ENCODE measurements around the gene RSAD1. TPM values are rescaled to one million over a fixed set of nuclear protein-coding genes. Genes with fewer than 3 reads are reported as not detected.

Gene RSAD1
- total and polyA plus RNA-seq, 2 donors (not counting 3 experiments of a cell fraction or from before 2014, with no cell fraction given), result 20.3 to 35.5 TPM

GRCh38 chr17:50502301-50502990 is 23.8 kb downstream of the RSAD1 start:
- intact Hi-C loops (cut with micrococcal nuclease), result no loop called here
- no peak overlapping the region for H3K9ac ChIP-seq (replicated peaks; ENCODE audit: extremely low read depth, insufficient read depth, low read length)
- ChIA-PET CTCF (interaction anchor here (1.2 to 3.4 kb wide), 10 partner anchors 9 to 325 kb away, joined by 3 to 28 read pairs (median 5); no protein-coding TSS in a partner anchor), POLR2A (interaction anchor here (0.6 kb wide), 1 partner anchor 16 kb away, joined by 6 read pairs; no protein-coding TSS in a partner anchor)
- BruUV-seq (replicated peaks), result no TSS peak
- no peak overlapping the region for H3K27ac ChIP-seq (ENCODE audit: insufficient read depth, low read depth, low read length)
- H3K4me2 ChIP-seq (ENCODE audit: insufficient read depth, low read length), result no peak overlapping the region
- H3K4me3 ChIP-seq (replicated peaks in 1 of 3; ENCODE audit: insufficient read depth in 1 of 3, low read depth in 1 of 3, low read length in 3 of 3), result no peak overlapping the region
- no peaks in the 10 kb centered on the region for H3K9me3 ChIP-seq (replicated peaks; ENCODE audit: control insufficient read depth, insufficient read depth, low read length)
- no peak overlapping the region for H2AFZ ChIP-seq (ENCODE audit: low read depth, low read length)
- no peak for DNase-seq (ENCODE audit: low read depth, low spot score)
- dilution Hi-C loops (cut with MboI; ENCODE audit: extremely low pct_ligation_motif_present, low sequenced_read_pairs), result no loop called here
- no peaks in the 10 kb centered on the region for H3K79me2 ChIP-seq (ENCODE audit: control insufficient read depth, insufficient read depth, low read length)
- no peaks in the 10 kb centered on the region for H3K4me1 ChIP-seq (ENCODE audit: control insufficient read depth, extremely low read depth, insufficient read depth, low read length)
- no peaks in the 10 kb centered on the region for H4K20me1 ChIP-seq (replicated peaks; ENCODE audit: control insufficient read depth, extremely low read depth, insufficient read depth, low read length)
- no peaks in the 10 kb centered on the region for H3K36me3 ChIP-seq (ENCODE audit: control insufficient read depth in 2 of 2, extremely low read depth in 1 of 2, insufficient read depth in 2 of 2, low read length in 2 of 2)
- H3K27me3 ChIP-seq (ENCODE audit: control insufficient read depth in 2 of 2, insufficient read depth in 2 of 2, low read length in 2 of 2), result peaks cover 5 to 7% of the 10 kb centered on the region in 2 experiments
- FAIRE-seq, result no peak
- TF ChIP-seq GATA2 (IDR thresholded peaks at IDR 0.05; ENCODE audit: insufficient read depth, insufficient read length, low read depth, low read length) (no peak), MAX (IDR thresholded peaks at IDR 0.05; ENCODE audit: insufficient read depth, insufficient read length) (no peak)
- H3K9me1 ChIP-seq (replicated peaks; ENCODE audit: control insufficient read depth, extremely low read depth, insufficient read depth, low read length), result no peaks in the 10 kb centered on the region

- Histone ChIP-seq H3K4me1 (ENCODE audit: control insufficient read depth, extremely low read depth, insufficient read depth, low read length) (peaks cover 4% of the 10 kb centered on the region), H4K20me1 (replicated peaks; ENCODE audit: control insufficient read depth, extremely low read depth, insufficient read depth, low read length) (no peaks in the 10 kb centered on the region), H3K27me3 (ENCODE audit: control insufficient read depth in 2 of 2, insufficient read depth in 2 of 2, low read length in 2 of 2) (peaks cover 5 to 7% of the 10 kb centered on the region in 2 experiments), H3K4me3 (replicated peaks in 1 of 3; ENCODE audit: insufficient read depth in 1 of 3, low read depth in 1 of 3, low read length in 3 of 3) (no peak overlapping the region), H2AFZ (ENCODE audit: low read depth, low read length) (no peak overlapping the region), H3K36me3 (ENCODE audit: control insufficient read depth in 2 of 2, extremely low read depth in 1 of 2, insufficient read depth in 2 of 2, low read length in 2 of 2) (no peaks in the 10 kb centered on the region), H3K79me2 (ENCODE audit: control insufficient read depth, insufficient read depth, low read length) (no peaks in the 10 kb centered on the region), H3K9me1 (replicated peaks; ENCODE audit: control insufficient read depth, extremely low read depth, insufficient read depth, low read length) (no peaks in the 10 kb centered on the region), H3K4me2 (ENCODE audit: insufficient read depth, low read length) (no peak overlapping the region), H3K9me3 (replicated peaks; ENCODE audit: control insufficient read depth, insufficient read depth, low read length) (no peaks in the 10 kb centered on the region), H3K27ac (ENCODE audit: insufficient read depth, low read depth, low read length) (no peak overlapping the region), H3K9ac (replicated peaks; ENCODE audit: extremely low read depth, insufficient read depth, low read length) (no peak overlapping the region)
- intact Hi-C loops (cut with micrococcal nuclease), result no loop called here
- FAIRE-seq (no peak), DNase-seq (ENCODE audit: low read depth, low spot score) (no peak)
- CTCF ChIA-PET, result interaction anchor here (1.3 to 2.5 kb wide), 2 partner anchors 13 to 27 kb away, joined by 3 to 8 read pairs; partner anchors contain the start of gene RSAD1
- TF ChIP-seq POLR2A (IDR thresholded peaks at IDR 0.05; ENCODE audit: low read depth, low read length) (no peak), MYC (IDR thresholded peaks at IDR 0.05; ENCODE audit: low read depth, low read length) (no peak), EZH2 (IDR thresholded peaks at IDR 0.05; ENCODE audit: borderline replicate concordance, low read depth, low read length, severe bottlenecking) (no peak), FOS (IDR thresholded peaks at IDR 0.05; ENCODE audit: borderline replicate concordance, insufficient read depth, low read length) (no peak), MAX (IDR thresholded peaks at IDR 0.05; ENCODE audit: insufficient read depth, insufficient read length) (no peak)
- BruUV-seq (replicated peaks), result no TSS peak
- dilution Hi-C loops (cut with MboI; ENCODE audit: extremely low pct_ligation_motif_present, low sequenced_read_pairs), result no loop called here
- POLR2A ChIA-PET, result no interaction called here
These were observed 27.0 kb downstream of the RSAD1 start for GRCh38 chr17:50505591-50506130.
